ENCODE data around the gene NR1H2. TPM values are rescaled to one million over a fixed set of nuclear protein-coding genes. Genes with fewer than 3 reads are reported as not detected.

The NR1H2 gene
- total and polyA plus RNA-seq, 10 of the 15 experiments (the other 5 are each of a cell fraction or from before 2014, with no cell fraction given) = 0.05 to 54.2 (median 35.1) TPM

DNA sequence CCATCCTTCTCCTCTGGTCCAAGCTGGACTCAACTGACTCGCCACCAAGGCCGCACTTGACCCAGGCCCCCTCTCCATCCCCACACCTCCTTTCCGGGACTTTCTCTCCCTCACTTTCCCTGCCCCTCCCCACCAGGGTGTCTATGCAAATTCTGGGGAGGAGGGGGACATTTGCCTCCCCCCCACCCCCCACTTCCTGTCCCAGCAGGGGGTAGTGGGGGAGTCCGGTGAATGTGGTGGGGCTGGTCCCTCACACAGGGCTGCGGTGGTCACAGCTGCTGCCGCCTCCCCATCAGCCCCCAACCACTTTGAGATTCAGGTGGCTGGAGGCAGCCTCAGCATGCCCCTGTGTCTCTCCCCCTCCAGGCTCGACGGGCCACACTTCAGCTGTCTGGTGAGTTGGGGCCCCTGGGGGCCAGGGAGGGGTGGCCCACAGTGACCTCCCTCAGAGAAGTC, 43.4 kb downstream of the NR1H2 start (continued):
- TF ChIP-seq, protein P1, sequence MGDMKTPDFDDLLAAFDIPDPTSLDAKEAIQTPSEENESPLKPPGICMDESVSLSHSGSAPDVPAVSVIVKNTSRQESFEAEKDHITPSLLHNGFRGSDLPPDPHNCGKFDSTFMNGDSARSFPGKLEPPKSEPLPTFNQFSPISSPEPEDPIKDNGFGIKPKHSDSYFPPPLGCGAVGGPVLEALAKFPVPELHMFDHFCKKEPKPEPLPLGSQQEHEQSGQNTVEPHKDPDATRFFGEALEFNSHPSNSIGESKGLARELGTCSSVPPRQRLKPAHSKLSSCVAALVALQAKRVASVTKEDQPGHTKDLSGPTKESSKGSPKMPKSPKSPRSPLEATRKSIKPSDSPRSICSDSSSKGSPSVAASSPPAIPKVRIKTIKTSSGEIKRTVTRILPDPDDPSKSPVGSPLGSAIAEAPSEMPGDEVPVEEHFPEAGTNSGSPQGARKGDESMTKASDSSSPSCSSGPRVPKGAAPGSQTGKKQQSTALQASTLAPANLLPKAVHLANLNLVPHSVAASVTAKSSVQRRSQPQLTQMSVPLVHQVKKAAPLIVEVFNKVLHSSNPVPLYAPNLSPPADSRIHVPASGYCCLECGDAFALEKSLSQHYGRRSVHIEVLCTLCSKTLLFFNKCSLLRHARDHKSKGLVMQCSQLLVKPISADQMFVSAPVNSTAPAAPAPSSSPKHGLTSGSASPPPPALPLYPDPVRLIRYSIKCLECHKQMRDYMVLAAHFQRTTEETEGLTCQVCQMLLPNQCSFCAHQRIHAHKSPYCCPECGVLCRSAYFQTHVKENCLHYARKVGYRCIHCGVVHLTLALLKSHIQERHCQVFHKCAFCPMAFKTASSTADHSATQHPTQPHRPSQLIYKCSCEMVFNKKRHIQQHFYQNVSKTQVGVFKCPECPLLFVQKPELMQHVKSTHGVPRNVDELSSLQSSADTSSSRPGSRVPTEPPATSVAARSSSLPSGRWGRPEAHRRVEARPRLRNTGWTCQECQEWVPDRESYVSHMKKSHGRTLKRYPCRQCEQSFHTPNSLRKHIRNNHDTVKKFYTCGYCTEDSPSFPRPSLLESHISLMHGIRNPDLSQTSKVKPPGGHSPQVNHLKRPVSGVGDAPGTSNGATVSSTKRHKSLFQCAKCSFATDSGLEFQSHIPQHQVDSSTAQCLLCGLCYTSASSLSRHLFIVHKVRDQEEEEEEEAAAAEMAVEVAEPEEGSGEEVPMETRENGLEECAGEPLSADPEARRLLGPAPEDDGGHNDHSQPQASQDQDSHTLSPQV (IDR thresholded peaks at IDR 0.05) = no peak
- TF ChIP-seq HDAC6 (IDR thresholded peaks at IDR 0.05; ENCODE audit: unreplicated experiment) = no peak
- TF ChIP-seq CBX5 (IDR thresholded peaks at IDR 0.05; ENCODE audit: low read depth) = no peak
- TF ChIP-seq, protein P2, sequence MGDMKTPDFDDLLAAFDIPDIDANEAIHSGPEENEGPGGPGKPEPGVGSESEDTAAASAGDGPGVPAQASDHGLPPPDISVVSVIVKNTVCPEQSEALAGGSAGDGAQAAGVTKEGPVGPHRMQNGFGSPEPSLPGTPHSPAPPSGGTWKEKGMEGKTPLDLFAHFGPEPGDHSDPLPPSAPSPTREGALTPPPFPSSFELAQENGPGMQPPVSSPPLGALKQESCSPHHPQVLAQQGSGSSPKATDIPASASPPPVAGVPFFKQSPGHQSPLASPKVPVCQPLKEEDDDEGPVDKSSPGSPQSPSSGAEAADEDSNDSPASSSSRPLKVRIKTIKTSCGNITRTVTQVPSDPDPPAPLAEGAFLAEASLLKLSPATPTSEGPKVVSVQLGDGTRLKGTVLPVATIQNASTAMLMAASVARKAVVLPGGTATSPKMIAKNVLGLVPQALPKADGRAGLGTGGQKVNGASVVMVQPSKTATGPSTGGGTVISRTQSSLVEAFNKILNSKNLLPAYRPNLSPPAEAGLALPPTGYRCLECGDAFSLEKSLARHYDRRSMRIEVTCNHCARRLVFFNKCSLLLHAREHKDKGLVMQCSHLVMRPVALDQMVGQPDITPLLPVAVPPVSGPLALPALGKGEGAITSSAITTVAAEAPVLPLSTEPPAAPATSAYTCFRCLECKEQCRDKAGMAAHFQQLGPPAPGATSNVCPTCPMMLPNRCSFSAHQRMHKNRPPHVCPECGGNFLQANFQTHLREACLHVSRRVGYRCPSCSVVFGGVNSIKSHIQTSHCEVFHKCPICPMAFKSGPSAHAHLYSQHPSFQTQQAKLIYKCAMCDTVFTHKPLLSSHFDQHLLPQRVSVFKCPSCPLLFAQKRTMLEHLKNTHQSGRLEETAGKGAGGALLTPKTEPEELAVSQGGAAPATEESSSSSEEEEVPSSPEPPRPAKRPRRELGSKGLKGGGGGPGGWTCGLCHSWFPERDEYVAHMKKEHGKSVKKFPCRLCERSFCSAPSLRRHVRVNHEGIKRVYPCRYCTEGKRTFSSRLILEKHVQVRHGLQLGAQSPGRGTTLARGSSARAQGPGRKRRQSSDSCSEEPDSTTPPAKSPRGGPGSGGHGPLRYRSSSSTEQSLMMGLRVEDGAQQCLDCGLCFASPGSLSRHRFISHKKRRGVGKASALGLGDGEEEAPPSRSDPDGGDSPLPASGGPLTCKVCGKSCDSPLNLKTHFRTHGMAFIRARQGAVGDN (IDR thresholded peaks at IDR 0.05) = 0 out of 2 replicates have a peak, but pooled peaks have one; percentile 21
- TF ChIP-seq MYB (IDR thresholded peaks at IDR 0.05; ENCODE audit: borderline replicate concordance, low read depth, low read length) = no peak
- TF ChIP-seq, protein P3, sequence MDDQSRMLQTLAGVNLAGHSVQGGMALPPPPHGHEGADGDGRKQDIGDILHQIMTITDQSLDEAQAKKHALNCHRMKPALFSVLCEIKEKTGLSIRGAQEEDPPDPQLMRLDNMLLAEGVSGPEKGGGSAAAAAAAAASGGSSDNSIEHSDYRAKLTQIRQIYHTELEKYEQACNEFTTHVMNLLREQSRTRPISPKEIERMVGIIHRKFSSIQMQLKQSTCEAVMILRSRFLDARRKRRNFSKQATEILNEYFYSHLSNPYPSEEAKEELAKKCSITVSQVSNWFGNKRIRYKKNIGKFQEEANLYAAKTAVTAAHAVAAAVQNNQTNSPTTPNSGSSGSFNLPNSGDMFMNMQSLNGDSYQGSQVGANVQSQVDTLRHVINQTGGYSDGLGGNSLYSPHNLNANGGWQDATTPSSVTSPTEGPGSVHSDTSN (IDR thresholded peaks at IDR 0.05; ENCODE audit: insufficient replicate concordance, low read depth, low read length) = no peak
- no peak for TF ChIP-seq ASH2L (IDR thresholded peaks at IDR 0.05; ENCODE audit: borderline replicate concordance, low read depth)
- no peak for TF ChIP-seq ESRRA (IDR thresholded peaks at IDR 0.05; ENCODE audit: low read length)
- TF ChIP-seq, protein P4, sequence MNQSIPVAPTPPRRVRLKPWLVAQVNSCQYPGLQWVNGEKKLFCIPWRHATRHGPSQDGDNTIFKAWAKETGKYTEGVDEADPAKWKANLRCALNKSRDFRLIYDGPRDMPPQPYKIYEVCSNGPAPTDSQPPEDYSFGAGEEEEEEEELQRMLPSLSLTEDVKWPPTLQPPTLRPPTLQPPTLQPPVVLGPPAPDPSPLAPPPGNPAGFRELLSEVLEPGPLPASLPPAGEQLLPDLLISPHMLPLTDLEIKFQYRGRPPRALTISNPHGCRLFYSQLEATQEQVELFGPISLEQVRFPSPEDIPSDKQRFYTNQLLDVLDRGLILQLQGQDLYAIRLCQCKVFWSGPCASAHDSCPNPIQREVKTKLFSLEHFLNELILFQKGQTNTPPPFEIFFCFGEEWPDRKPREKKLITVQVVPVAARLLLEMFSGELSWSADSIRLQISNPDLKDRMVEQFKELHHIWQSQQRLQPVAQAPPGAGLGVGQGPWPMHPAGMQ (IDR thresholded peaks at IDR 0.05; ENCODE audit: borderline replicate concordance) = no peak
- TF ChIP-seq MEF2B (IDR thresholded peaks at IDR 0.05; ENCODE audit: partially characterized antibody, poor library complexity, severe bottlenecking) = peak; percentile 55
- TF ChIP-seq LARP7 (IDR thresholded peaks at IDR 0.05) = peak; percentile 58; the same call in 1 of the 2 replicates
- TF ChIP-seq RELA (IDR thresholded peaks at IDR 0.05; ENCODE audit: borderline replicate concordance, partially characterized antibody) = no peak
- TF ChIP-seq, protein P5, sequence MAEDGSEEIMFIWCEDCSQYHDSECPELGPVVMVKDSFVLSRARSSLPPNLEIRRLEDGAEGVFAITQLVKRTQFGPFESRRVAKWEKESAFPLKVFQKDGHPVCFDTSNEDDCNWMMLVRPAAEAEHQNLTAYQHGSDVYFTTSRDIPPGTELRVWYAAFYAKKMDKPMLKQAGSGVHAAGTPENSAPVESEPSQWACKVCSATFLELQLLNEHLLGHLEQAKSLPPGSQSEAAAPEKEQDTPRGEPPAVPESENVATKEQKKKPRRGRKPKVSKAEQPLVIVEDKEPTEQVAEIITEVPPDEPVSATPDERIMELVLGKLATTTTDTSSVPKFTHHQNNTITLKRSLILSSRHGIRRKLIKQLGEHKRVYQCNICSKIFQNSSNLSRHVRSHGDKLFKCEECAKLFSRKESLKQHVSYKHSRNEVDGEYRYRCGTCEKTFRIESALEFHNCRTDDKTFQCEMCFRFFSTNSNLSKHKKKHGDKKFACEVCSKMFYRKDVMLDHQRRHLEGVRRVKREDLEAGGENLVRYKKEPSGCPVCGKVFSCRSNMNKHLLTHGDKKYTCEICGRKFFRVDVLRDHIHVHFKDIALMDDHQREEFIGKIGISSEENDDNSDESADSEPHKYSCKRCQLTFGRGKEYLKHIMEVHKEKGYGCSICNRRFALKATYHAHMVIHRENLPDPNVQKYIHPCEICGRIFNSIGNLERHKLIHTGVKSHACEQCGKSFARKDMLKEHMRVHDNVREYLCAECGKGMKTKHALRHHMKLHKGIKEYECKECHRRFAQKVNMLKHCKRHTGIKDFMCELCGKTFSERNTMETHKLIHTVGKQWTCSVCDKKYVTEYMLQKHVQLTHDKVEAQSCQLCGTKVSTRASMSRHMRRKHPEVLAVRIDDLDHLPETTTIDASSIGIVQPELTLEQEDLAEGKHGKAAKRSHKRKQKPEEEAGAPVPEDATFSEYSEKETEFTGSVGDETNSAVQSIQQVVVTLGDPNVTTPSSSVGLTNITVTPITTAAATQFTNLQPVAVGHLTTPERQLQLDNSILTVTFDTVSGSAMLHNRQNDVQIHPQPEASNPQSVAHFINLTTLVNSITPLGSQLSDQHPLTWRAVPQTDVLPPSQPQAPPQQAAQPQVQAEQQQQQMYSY (CRISPR knock-in tag; IDR thresholded peaks at IDR 0.05) = no peak
- TF ChIP-seq BRCA1 (IDR thresholded peaks at IDR 0.05; ENCODE audit: low read depth, low read length) = no peak
- TF ChIP-seq CREM (IDR thresholded peaks at IDR 0.05; ENCODE audit: low read depth) = no peak; the same call in 1 of the 2 replicates

Data from GM12878 (cell line).